Measurements from ENCODE around the gene ERC1. TPM values are rescaled to one million over a fixed set of nuclear protein-coding genes. Genes with fewer than 3 reads are reported as not detected.
"Not testable (repeated sequence)": the region's sequence is repeated elsewhere in the genome, so short reads cannot be mapped to it uniquely, and the experiment has no call there.

The ERC1 gene
- total and polyA plus RNA-seq, 12 donors: 6.5 to 67.5 (median 47.5) TPM

GRCh38 chr12:996881-997280 lies 5.9 kb downstream of the ERC1 start:
- DNase-seq (no peak), ATAC-seq (no peak)
- H3K27me3 ChIP-seq: no peaks in the 10 kb centered on the region
- no peak for TF ChIP-seq CTCF (IDR thresholded peaks at IDR 0.05)
- peaks cover 0 to 11% (median 0%) of the 10 kb centered on the region in 9 donors for H3K36me3 ChIP-seq
- H3K9me3 ChIP-seq: no peaks in the 10 kb centered on the region
- WGBS, 2 donors: 86 to 90% methylated on average over 4 of the region's 4 CpGs
- peak overlapping the region in 1 of 10 donors; percentile 7 for H3K27ac ChIP-seq
- no peak overlapping the region for H3K4me3 ChIP-seq
- H3K4me1 ChIP-seq: peaks cover 0 to 43% (median 28%) of the 10 kb centered on the region in 9 donors
- intact Hi-C loops (cut with DNase I): loop anchor here in 3 of 10 donors (10.0 kb wide), 3 partner anchors 58 to 98 kb away; no protein-coding TSS in a partner anchor

GRCh38 chr12:997505-997904 lies 6.5 kb downstream of the ERC1 start:
- Histone ChIP-seq H3K27me3 (no peaks in the 10 kb centered on the region), H3K9me3 (no peaks in the 10 kb centered on the region), H3K4me3 (no peak overlapping the region), H3K36me3 (peaks cover 0 to 11% (median 0%) of the 10 kb centered on the region in 9 donors), H3K27ac (peak overlapping the region in 2 of 10 donors; percentile 0 to 19), H3K4me1 (peaks cover 0 to 37% (median 22%) of the 10 kb centered on the region in 9 donors)
- WGBS, 2 donors: 74 to 90% methylated on average over 1 of the region's 1 CpG
- ATAC-seq (no peak), DNase-seq (no peak)
- intact Hi-C loops (cut with DNase I): loop anchor here in 3 of 10 donors (10.0 kb wide), 3 partner anchors 57 to 97 kb away; no protein-coding TSS in a partner anchor
- no peak for TF ChIP-seq CTCF (IDR thresholded peaks at IDR 0.05)

- peak overlapping the region in 4 of 10 donors; percentile 0 to 26 (median 21) for H3K27ac ChIP-seq
- H3K9me3 ChIP-seq: no peaks in the 10 kb centered on the region
- no peaks in the 10 kb centered on the region for H3K27me3 ChIP-seq
- peaks cover 0 to 35% (median 20%) of the 10 kb centered on the region in 9 donors for H3K4me1 ChIP-seq
- peak in 6 of 8 donors; percentile 46 to 82 (median 68) for ATAC-seq
- TF ChIP-seq CTCF (IDR thresholded peaks at IDR 0.05): no peak
- no peak for DNase-seq
- peaks cover 0 to 11% (median 0%) of the 10 kb centered on the region in 9 donors for H3K36me3 ChIP-seq
- intact Hi-C loops (cut with DNase I): loop anchor here in 3 of 10 donors (10.0 kb wide), 3 partner anchors 57 to 97 kb away; no protein-coding TSS in a partner anchor
- 59 to 63% methylated on average over 6 of the region's 6 CpGs for WGBS, 2 donors
- no peak overlapping the region for H3K4me3 ChIP-seq
Observed at GRCh38 chr12:998020-998874, 7.2 kb downstream of the ERC1 start.

GRCh38 chr12:999736-1000135 lies 8.7 kb downstream of the ERC1 start:
- WGBS, 2 donors: 96 to 97% methylated on average over 7 of the region's 7 CpGs
- not testable (repeated sequence) for ATAC-seq, DNase-seq, H3K4me3 ChIP-seq, H3K27ac ChIP-seq, H3K27me3 ChIP-seq, H3K9me3 ChIP-seq
- Histone ChIP-seq H3K4me1 (peaks cover 0 to 45% (median 26%) of the 10 kb centered on the region in 9 donors), H3K36me3 (peaks cover 0 to 11% (median 0%) of the 10 kb centered on the region in 9 donors)
- intact Hi-C loops (cut with DNase I): loop anchor here in 4 of 10 donors (10.0 kb wide), 4 partner anchors 55 to 95 kb away; no protein-coding TSS in a partner anchor

Measured in heart right ventricle (tissue), 16 donors.